Stomach (tissue), 9 donors: ENCODE measurements around the gene ARFGAP1. TPM values are rescaled to one million over a fixed set of nuclear protein-coding genes. Genes with fewer than 3 reads are reported as not detected.

Experiments used
- DNase-seq, 2 donors: peaks; one replicate each; pipeline versions ENCODE4 v3.0.0 to v3.0.0-alpha.2; 2013 to 2019
- H3K27ac ChIP-seq, 5 donors: fragments of 200-600 bp in 4 of 5; sonication (generic) in 4 of 5; one replicate each; pipeline ENCODE4 v1.5.1; 2013 to 2019; ENCODE audit warnings: mild to moderate bottlenecking in 1 of 5, moderate library complexity in 1 of 5
- H3K27me3 ChIP-seq, 3 donors: fragments of 200-600 bp; sonication (generic); one replicate each; pipeline ENCODE4 v1.5.1; 2017 to 2019; ENCODE audit warnings: mixed run types in 1 of 3
- H3K36me3 ChIP-seq, 4 donors: fragments of 200-600 bp; sonication (generic); 1 replicate in 3 of 4; 2 replicates in 1 of 4; pipeline ENCODE4 v1.5.1; 2016 to 2019
- H3K4me1 ChIP-seq, 4 donors: fragments of 200-600 bp; sonication (generic); one replicate each; pipeline ENCODE4 v1.5.1; 2016 to 2019
- H3K4me3 ChIP-seq, 4 donors: fragments of 200-600 bp; sonication (generic) in 3 of 4; one replicate each; pipeline ENCODE4 v1.5.1; 2016 to 2019; ENCODE audit warnings: mild to moderate bottlenecking in 1 of 4
- H3K9me3 ChIP-seq, 4 donors: fragments of 200-600 bp; sonication (generic); one replicate each; pipeline ENCODE4 v1.5.1; 2016 to 2019
- EP300 ChIP-seq: sonication (generic); formaldehyde crosslinking; IDR thresholded peaks from one replicate; pipeline ENCODE4 v1.6.1; 2017; ENCODE audit warnings: antibody characterized with exemption
- POLR2A ChIP-seq, 4 donors: fragments of 450-650 bp; IDR thresholded peaks; one replicate each; pipeline ENCODE4 v1.6.1; 2016; ENCODE audit warnings: antibody characterized with exemption in 4 of 4, control low read depth in 2 of 4, mild to moderate bottlenecking in 1 of 4, moderate library complexity in 1 of 4
- POLR2AphosphoS5 ChIP-seq, 3 donors: sonication (generic); formaldehyde crosslinking; IDR thresholded peaks; one replicate each; pipeline ENCODE4 v1.6.1; 2016; ENCODE audit warnings: antibody characterized with exemption in 3 of 3
- whole genome bisulfite sequencing, 5 donors: extraction: QIAGEN DNeasy Blood & Tissue Kit in 3 of 5; methylation state at CpG; one replicate each; pipeline versions ENCODE4 v1.1.5 to v1.1.7; 2013 to 2018; 5-methylcytosine and 5-hydroxymethylcytosine counted together
- intact Hi-C: fragments of 100-400 bp; cut with DNase I; formaldehyde crosslinking; loops from one replicate; pipeline ENCODE4 v1.15.1; 2023; ENCODE audit warnings: low total_unique reads
- polyA plus RNA-seq, 3 donors: library from polyadenylated mRNA; stranded (reverse); fragments of 200-250 nt; gene quantifications; one replicate each; pipeline ENCODE4 v1.2.3, GENCODE V29; 2013
- total RNA-seq, 5 donors: library from RNA; depleted of rRNA; stranded (reverse); fragments of >200 nt; gene quantifications; one replicate each; pipeline versions ENCODE4 v1.1.0 to v1.2.3, GENCODE V29; 2014 to 2016
- TF ChIP-seq, protein P1 (sequence below), 7 experiments: fragments of 450-650 bp in 4 of 7; fragments of 200-600 bp in 3 of 7; sonication (generic) in 3 of 7; IDR thresholded peaks; one replicate each; pipeline ENCODE4 v1.5.1; 2016 to 2019; ENCODE audit warnings: antibody characterized with exemption in 7 of 7, control low read depth in 2 of 7, mild to moderate bottlenecking in 1 of 7
- donor health status: healthy with polysubstance abuse.
- donor health status: Bipolar disorder and iron deficiency.
- donor health status: healthy.

The ARFGAP1 gene
- total and polyA plus RNA-seq, 8 donors = 51.3 to 146 (median 59.4) TPM

DNA sequence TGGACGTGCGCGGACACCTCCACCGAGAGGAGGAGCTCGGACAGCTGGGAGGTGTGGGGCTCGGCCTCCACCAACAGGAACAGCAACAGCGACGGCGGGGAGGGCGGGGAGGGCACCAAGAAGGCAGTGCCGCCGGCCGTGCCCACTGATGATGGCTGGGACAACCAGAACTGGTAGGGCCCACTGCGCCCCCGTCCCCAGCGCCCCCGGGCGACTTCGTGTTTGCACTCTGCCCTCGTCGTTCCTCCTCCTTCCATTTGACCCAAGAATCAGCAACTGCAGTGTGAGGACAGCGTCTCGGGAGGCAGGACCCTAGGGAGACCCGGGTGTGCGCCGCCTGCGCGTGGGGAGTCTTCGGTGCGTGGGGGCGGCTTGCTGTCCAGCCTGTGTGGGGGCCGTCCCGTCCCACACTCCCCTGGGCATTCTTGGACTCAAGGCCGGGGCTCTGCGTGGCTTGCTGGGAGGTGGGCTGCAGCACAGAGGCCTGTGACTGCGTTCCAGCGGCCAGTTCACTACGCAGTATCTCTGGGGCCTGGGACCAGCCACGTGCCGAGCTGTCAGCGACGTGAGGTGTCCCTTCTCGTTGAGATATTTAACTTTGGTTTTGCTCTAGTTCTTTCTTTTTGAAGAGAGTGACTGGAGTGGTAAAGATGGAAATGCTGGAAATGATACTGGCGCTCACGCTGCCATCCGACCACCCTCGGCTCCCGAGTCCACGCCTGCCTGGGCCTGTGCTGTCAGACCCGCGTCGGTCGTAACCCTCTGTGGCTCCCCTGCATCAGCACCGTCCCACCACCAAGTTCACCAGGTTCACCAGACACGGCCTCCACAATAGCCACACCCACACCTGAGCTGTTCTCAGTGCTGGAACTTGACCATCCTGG is 15.3 kb downstream of the ARFGAP1 start:
- intact Hi-C loops = no loop called here
- Histone ChIP-seq H3K9me3 (no peaks in the 10 kb centered on the region), H3K27me3 (peaks cover 0 to 18% (median 2%) of the 10 kb centered on the region in 3 donors), H3K4me3 (no peak overlapping the region), H3K27ac (no peak overlapping the region), H3K4me1 (peaks cover 0 to 15% (median 13%) of the 10 kb centered on the region in 4 donors), H3K36me3 (peaks cover 59 to 71% (median 69%) of the 10 kb centered on the region in 4 donors)
- WGBS, 5 donors = 89 to 92% (median 90%) methylated on average over 49 to 55 of the region's 55 CpGs
- TF ChIP-seq POLR2A (IDR thresholded peaks at IDR 0.05) (no peak), POLR2AphosphoS5 (IDR thresholded peaks at IDR 0.05) (no peak), EP300 (no peak)
- TF ChIP-seq, protein P1, sequence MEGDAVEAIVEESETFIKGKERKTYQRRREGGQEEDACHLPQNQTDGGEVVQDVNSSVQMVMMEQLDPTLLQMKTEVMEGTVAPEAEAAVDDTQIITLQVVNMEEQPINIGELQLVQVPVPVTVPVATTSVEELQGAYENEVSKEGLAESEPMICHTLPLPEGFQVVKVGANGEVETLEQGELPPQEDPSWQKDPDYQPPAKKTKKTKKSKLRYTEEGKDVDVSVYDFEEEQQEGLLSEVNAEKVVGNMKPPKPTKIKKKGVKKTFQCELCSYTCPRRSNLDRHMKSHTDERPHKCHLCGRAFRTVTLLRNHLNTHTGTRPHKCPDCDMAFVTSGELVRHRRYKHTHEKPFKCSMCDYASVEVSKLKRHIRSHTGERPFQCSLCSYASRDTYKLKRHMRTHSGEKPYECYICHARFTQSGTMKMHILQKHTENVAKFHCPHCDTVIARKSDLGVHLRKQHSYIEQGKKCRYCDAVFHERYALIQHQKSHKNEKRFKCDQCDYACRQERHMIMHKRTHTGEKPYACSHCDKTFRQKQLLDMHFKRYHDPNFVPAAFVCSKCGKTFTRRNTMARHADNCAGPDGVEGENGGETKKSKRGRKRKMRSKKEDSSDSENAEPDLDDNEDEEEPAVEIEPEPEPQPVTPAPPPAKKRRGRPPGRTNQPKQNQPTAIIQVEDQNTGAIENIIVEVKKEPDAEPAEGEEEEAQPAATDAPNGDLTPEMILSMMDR (IDR thresholded peaks at IDR 0.05) = no peak
- DNase-seq = no peak

DNA sequence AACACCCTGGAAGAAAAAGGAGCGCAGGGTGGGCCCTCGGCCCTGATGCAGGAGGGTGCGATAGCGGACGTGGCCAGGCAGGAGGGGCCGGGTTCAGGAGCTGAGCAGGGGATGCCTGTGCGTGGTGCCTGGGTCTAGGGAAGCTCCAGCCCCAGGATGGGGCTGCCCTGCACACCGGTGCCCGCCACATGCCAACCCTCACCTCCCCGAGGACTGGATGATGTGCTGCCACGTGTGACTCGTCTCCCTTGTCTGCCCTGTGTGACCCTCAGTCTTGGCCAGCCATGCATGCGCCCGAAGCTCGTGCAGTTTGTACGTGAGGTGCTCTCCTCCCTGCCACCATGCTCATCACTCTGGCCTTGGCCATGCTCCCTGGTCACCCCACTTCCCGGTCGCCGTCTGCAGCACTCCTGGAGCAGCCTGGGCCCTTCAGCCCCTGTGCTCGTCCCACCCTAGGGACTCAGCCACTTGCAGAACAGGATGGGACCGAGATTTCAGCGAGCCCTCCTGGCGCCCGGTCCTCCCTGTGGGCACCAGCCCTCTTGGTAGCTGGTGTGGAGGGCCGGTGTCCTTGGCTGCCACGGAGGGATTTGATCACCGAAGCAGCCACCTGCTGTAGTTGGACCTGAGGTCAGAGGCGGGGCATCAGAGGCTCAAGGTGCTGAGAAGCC is 16.1 kb downstream of the ARFGAP1 start:
- H3K4me3 ChIP-seq = no peak overlapping the region
- intact Hi-C loops = no loop called here
- H3K27ac ChIP-seq = no peak overlapping the region
- DNase-seq = no peak
- peaks cover 0 to 25% (median 9%) of the 10 kb centered on the region in 3 donors for H3K27me3 ChIP-seq
- 78 to 88% (median 85%) methylated on average over 17 to 28 of the region's 28 CpGs for WGBS, 5 donors
- H3K36me3 ChIP-seq = peaks cover 52 to 64% (median 61%) of the 10 kb centered on the region in 4 donors
- H3K9me3 ChIP-seq = no peaks in the 10 kb centered on the region
- TF ChIP-seq, protein P1 (IDR thresholded peaks at IDR 0.05) = no peak
- TF ChIP-seq POLR2AphosphoS5 (IDR thresholded peaks at IDR 0.05) = no peak
- no peak for TF ChIP-seq EP300
- TF ChIP-seq POLR2A (IDR thresholded peaks at IDR 0.05) = no peak
- H3K4me1 ChIP-seq = peaks cover 0 to 15% (median 13%) of the 10 kb centered on the region in 4 donors

DNA sequence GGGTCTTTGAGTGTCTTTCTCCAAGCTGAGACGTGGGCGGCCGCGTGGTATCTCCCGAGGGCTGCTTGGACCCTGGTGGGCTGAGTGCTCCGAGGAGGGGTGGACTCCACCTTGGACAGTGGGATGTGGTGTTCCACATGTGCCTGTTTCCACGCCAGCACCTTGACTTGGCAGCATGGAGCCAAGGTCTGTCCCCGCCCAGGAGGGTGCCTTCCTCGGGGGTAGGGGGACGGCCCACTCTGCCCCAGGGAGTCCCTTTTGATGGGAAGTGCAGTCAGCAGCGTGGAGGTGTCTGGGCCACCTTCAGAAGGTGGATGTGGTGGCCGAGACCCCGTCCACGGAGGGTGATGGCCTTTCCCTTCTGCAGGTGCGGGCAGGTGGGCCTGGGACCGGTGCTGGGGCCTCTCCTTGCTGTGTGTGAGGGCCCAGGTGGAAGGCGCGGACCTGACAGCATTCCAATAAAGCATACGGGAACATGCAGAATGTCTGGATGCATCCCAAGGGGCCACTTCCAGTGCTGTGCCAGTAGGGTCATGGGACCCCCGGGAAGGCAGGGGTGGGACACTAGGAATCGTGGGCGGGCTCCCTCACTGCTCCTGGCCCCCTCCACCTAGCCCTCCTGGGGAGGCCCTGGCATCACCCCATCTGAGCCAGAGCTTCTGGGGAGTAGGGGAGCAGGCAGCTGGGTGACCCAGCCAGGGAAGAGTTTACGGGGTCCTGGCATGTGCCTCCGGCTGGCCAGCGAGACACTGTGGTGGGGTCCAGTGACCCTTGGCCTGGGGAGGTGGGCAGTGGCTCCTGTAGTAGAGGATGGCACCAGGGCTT is 16.9 kb downstream of the ARFGAP1 start:
- Histone ChIP-seq H3K9me3 (no peaks in the 10 kb centered on the region), H3K36me3 (peaks cover 45 to 55% (median 53%) of the 10 kb centered on the region in 4 donors), H3K27ac (no peak overlapping the region), H3K4me3 (no peak overlapping the region), H3K27me3 (peaks cover 0 to 33% (median 13%) of the 10 kb centered on the region in 3 donors), H3K4me1 (peaks cover 0 to 15% (median 13%) of the 10 kb centered on the region in 4 donors)
- no peak for TF ChIP-seq EP300
- no peak for TF ChIP-seq POLR2AphosphoS5 (IDR thresholded peaks at IDR 0.05)
- DNase-seq = no peak
- 73 to 82% (median 82%) methylated on average over 16 to 25 of the region's 25 CpGs for WGBS, 5 donors
- intact Hi-C loops = no loop called here

DNA sequence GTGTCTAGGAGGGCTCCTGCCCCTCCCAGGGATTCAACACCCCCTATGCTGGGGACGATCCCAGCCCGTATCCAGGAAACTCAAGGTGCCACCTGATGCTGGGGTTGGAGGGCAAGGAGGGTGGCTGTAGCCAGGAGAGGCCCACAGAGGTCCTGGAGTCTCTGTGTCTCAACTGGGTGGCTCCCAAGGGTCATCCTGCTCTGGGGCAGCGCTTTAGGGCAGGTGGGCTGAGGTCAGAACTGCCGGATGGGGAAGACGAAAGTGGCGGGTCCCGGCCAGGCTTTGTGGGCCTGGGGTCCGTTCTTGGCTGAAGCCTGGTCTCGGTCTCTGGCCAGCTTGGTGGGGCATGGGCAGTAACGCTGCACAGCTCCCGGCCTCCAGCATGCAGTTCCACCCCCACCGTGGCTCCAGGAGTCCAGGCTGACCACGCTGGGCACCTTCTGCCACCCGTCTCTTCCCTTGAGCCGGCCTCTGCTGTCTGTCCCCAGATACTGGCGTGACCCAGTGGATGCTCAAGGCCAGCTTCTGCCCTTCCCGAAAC is 17.6 kb downstream of the ARFGAP1 start:
- no peaks in the 10 kb centered on the region for H3K9me3 ChIP-seq
- H3K27me3 ChIP-seq = peaks cover 5 to 40% (median 20%) of the 10 kb centered on the region in 3 donors
- peaks cover 38 to 49% (median 46%) of the 10 kb centered on the region in 4 donors for H3K36me3 ChIP-seq
- no peak overlapping the region for H3K4me3 ChIP-seq
- WGBS, 5 donors = 77 to 84% (median 81%) methylated on average over 17 of the region's 17 CpGs; no CpG with 5 or more reads in 1 of the 5 donors
- intact Hi-C loops = no loop called here
- TF ChIP-seq POLR2AphosphoS5 (IDR thresholded peaks at IDR 0.05) (no peak), EP300 (no peak), POLR2A (IDR thresholded peaks at IDR 0.05) (no peak)
- TF ChIP-seq, protein P1 (IDR thresholded peaks at IDR 0.05) = no peak
- H3K4me1 ChIP-seq = peaks cover 0 to 15% (median 13%) of the 10 kb centered on the region in 4 donors
- no peak overlapping the region for H3K27ac ChIP-seq
- DNase-seq = no peak
